ENCODE results near the gene MPHOSPH6. TPM values are rescaled to one million over a fixed set of nuclear protein-coding genes. Genes with fewer than 3 reads are reported as not detected.

The MPHOSPH6 gene
- polyA plus RNA-seq, 1 of the 3 experiments (the other 2 are of a cell fraction), result 9.4 TPM

GRCh38 chr16:82178352-82178751 is 8.3 kb upstream of the MPHOSPH6 start:
- Histone ChIP-seq H4K20me1 (ENCODE audit: insufficient read depth) (no peaks in the 10 kb centered on the region), H3K36me3 (replicated peaks in 1 of 2; ENCODE audit: control insufficient read depth in 1 of 2, insufficient read depth in 2 of 2, low read length in 1 of 2) (no peaks in the 10 kb centered on the region), H3K4me1 (ENCODE audit: control insufficient read depth in 1 of 2, insufficient read depth in 2 of 2, low read depth in 1 of 2, low read length in 1 of 2) (no peaks in the 10 kb centered on the region), H3K9me2 (no peaks in the 10 kb centered on the region), H3K79me2 (ENCODE audit: insufficient read depth) (no peaks in the 10 kb centered on the region), H3K4me2 (no peak overlapping the region), H3F3A (replicated peaks; ENCODE audit: insufficient read depth) (no peaks in the 10 kb centered on the region), H3K27me3 (ENCODE audit: insufficient read depth) (peaks cover 21% of the 10 kb centered on the region; the same call in 1 of the 2 replicates), H3K9ac (no peak overlapping the region), H2AFZ (ENCODE audit: low read depth) (no peak overlapping the region), H3K27ac (ENCODE audit: low read depth in 2 of 2, low read length in 1 of 2) (no peak overlapping the region), H3K9me3 (no peaks in the 10 kb centered on the region), H3K4me3 (ENCODE audit: low read depth in 2 of 2, low read length in 1 of 2) (no peak overlapping the region)
- CTCF ChIA-PET, result interaction anchor here (1.5 kb wide), 1 partner anchor 85 kb away, joined by 3 read pairs; no protein-coding TSS in a partner anchor
- 58% methylated on average over 2 of the region's 2 CpGs for WGBS (ENCODE audit: low lambda C conversion rate)
- TF ChIP-seq RXRA (IDR thresholded peaks at IDR 0.05; ENCODE audit: borderline replicate concordance, low read depth), result no peak
- TF ChIP-seq NRF1 (IDR thresholded peaks at IDR 0.05; ENCODE audit: low read depth, low read length), result no peak
- TF ChIP-seq TAF1 (IDR thresholded peaks at IDR 0.05; ENCODE audit: borderline replicate concordance, low read depth, low read length), result no peak
- TF ChIP-seq ZBTB33 (IDR thresholded peaks at IDR 0.05; ENCODE audit: borderline replicate concordance, low read depth), result no peak
- TF ChIP-seq MEF2A (IDR thresholded peaks at IDR 0.05; ENCODE audit: borderline replicate concordance, low read depth), result no peak
- no peak for TF ChIP-seq REST (IDR thresholded peaks at IDR 0.05; ENCODE audit: low read depth, low read length)
- TF ChIP-seq FOSL2 (IDR thresholded peaks at IDR 0.05; ENCODE audit: borderline replicate concordance, low read depth), result no peak
- TF ChIP-seq RFX5 (IDR thresholded peaks at IDR 0.05; ENCODE audit: low read length), result no peak
- TF ChIP-seq RCOR1 (IDR thresholded peaks at IDR 0.05; ENCODE audit: low read length), result no peak
- TF ChIP-seq ELF1 (IDR thresholded peaks at IDR 0.05), result no peak
- no peak for TF ChIP-seq SMC3 (IDR thresholded peaks at IDR 0.05; ENCODE audit: low read depth, low read length)
- TF ChIP-seq RAD21 (IDR thresholded peaks at IDR 0.05; ENCODE audit: low read length), result no peak
- DNase-seq, result no peak
- POLR2A ChIA-PET, result no interaction called here

GRCh38 chr16:82177555-82177954 is 7.5 kb upstream of the MPHOSPH6 start:
- Histone ChIP-seq H3K9me2 (no peaks in the 10 kb centered on the region), H4K20me1 (ENCODE audit: insufficient read depth) (no peaks in the 10 kb centered on the region), H3K79me2 (ENCODE audit: insufficient read depth) (no peaks in the 10 kb centered on the region), H3K9me3 (no peaks in the 10 kb centered on the region), H3K27me3 (ENCODE audit: insufficient read depth) (peaks cover 21% of the 10 kb centered on the region; the same call in 1 of the 2 replicates), H2AFZ (ENCODE audit: low read depth) (no peak overlapping the region), H3K27ac (ENCODE audit: low read depth in 2 of 2, low read length in 1 of 2) (no peak overlapping the region), H3K4me2 (no peak overlapping the region), H3K4me1 (ENCODE audit: control insufficient read depth in 1 of 2, insufficient read depth in 2 of 2, low read depth in 1 of 2, low read length in 1 of 2) (no peaks in the 10 kb centered on the region), H3K36me3 (replicated peaks in 1 of 2; ENCODE audit: control insufficient read depth in 1 of 2, insufficient read depth in 2 of 2, low read length in 1 of 2) (no peaks in the 10 kb centered on the region), H3F3A (replicated peaks; ENCODE audit: insufficient read depth) (no peaks in the 10 kb centered on the region), H3K9ac (no peak overlapping the region), H3K4me3 (ENCODE audit: low read depth in 2 of 2, low read length in 1 of 2) (no peak overlapping the region)
- ChIA-PET POLR2A (no interaction called here), CTCF (interaction anchor here (1.4 kb wide), 1 partner anchor 53 kb away, joined by 4 read pairs; no protein-coding TSS in a partner anchor)
- no peak for DNase-seq
- TF ChIP-seq GATA2 (CRISPR knock-in tag; IDR thresholded peaks at IDR 0.05), result no peak
- no peak for TF ChIP-seq EP300 (IDR thresholded peaks at IDR 0.05; ENCODE audit: borderline replicate concordance in 1 of 2, low read depth in 1 of 2, low read length in 1 of 2)
- TF ChIP-seq USF1 (IDR thresholded peaks at IDR 0.05; ENCODE audit: borderline replicate concordance, low read depth), result no peak
- no peak for TF ChIP-seq NFIC (IDR thresholded peaks at IDR 0.05; ENCODE audit: borderline replicate concordance)
- no peak for TF ChIP-seq IRF3 (IDR thresholded peaks at IDR 0.05; ENCODE audit: low read depth, low read length)
- TF ChIP-seq SIN3A (IDR thresholded peaks at IDR 0.05; ENCODE audit: borderline replicate concordance, low read depth, low read length), result no peak
- no peak for TF ChIP-seq RCOR1 (IDR thresholded peaks at IDR 0.05; ENCODE audit: low read length)
- 17% methylated on average over 4 of the region's 4 CpGs for WGBS (ENCODE audit: low lambda C conversion rate)

Measured in SK-N-SH (cell line).